Stimulated activated CD4-positive, alpha-beta T cell treated with anti-CD3 and anti-CD28 coated beads, TNF-alpha, amount 100 ng/mL, for 1 hour (primary cell): ENCODE measurements around the gene TMC1.
"Not testable (repeated sequence)": the region's sequence is repeated elsewhere in the genome, so short reads cannot be mapped to it uniquely, and the experiment has no call there.

Experiments used
- DNase-seq, 3 donors: peaks; one replicate each; pipeline ENCODE4 v3.0.0-alpha.2; 2020; ENCODE audit warnings: low read depth in 3 of 3, low spot score in 1 of 3

Gene TMC1

GRCh38 chr9:72751541-72751940, 230.1 kb downstream of the TMC1 start:
- DNase-seq, result no peak

GRCh38 chr9:72753266-72753893, 232.0 kb downstream of the TMC1 start:
- DNase-seq, result no peak

- DNase-seq, result no peak
Measured at GRCh38 chr9:72755836-72756235, 234.4 kb downstream of the TMC1 start.

- no peak for DNase-seq
Measured at GRCh38 chr9:72758944-72759343, 237.5 kb downstream of the TMC1 start.

- no peak for DNase-seq
Measured at GRCh38 chr9:72763022-72763421, 241.6 kb downstream of the TMC1 start.

- no peak for DNase-seq
Measured at GRCh38 chr9:72769546-72769945, 248.1 kb downstream of the TMC1 start.

GRCh38 chr9:72772661-72773060, 251.3 kb downstream of the TMC1 start:
- DNase-seq, result no peak

GRCh38 chr9:72773570-72773969, 252.2 kb downstream of the TMC1 start:
- no peak for DNase-seq

- no peak for DNase-seq
Measured at GRCh38 chr9:72775570-72775969, 254.2 kb downstream of the TMC1 start.

GRCh38 chr9:72779614-72780013, 258.2 kb downstream of the TMC1 start:
- no peak for DNase-seq

GRCh38 chr9:72786948-72787347, 265.5 kb downstream of the TMC1 start:
- DNase-seq, result no peak

GRCh38 chr9:72788966-72789735, 267.7 kb downstream of the TMC1 start:
- no peak for DNase-seq

- DNase-seq, result no peak
Measured at GRCh38 chr9:72789885-72790284, 268.5 kb downstream of the TMC1 start.

- DNase-seq, result no peak
Measured at GRCh38 chr9:72790989-72791388, 269.6 kb downstream of the TMC1 start.

GRCh38 chr9:72791436-72791835, 270.0 kb downstream of the TMC1 start:
- no peak for DNase-seq

- no peak for DNase-seq
Measured at GRCh38 chr9:72794946-72795345, 273.5 kb downstream of the TMC1 start.

- DNase-seq, result no peak
Measured at GRCh38 chr9:72800328-72800994, 279.1 kb downstream of the TMC1 start.

GRCh38 chr9:72805238-72805637, 283.8 kb downstream of the TMC1 start:
- no peak for DNase-seq

GRCh38 chr9:72806313-72806809, 285.0 kb downstream of the TMC1 start:
- not testable (repeated sequence) for DNase-seq

GRCh38 chr9:72807765-72808445, 286.5 kb downstream of the TMC1 start:
- DNase-seq, result no peak

- no peak for DNase-seq
Measured at GRCh38 chr9:72808446-72808768, 287.0 kb downstream of the TMC1 start.

- no peak for DNase-seq
Measured at GRCh38 chr9:72809586-72809985, 288.2 kb downstream of the TMC1 start.
